IPS-15b (cell line): ENCODE measurements around the gene EPHA4.

Experiments used
- H3K27me3 ChIP-seq: one replicate; pipeline ENCODE4 v1.6.1; 2013; ENCODE audit warnings: low read length; ENCODE audit not compliant: control insufficient read depth, insufficient read depth
- H3K36me3 ChIP-seq: one replicate; pipeline ENCODE4 v1.6.1; 2013; ENCODE audit warnings: low read length; ENCODE audit not compliant: control insufficient read depth, insufficient read depth
- H3K4me1 ChIP-seq: one replicate; pipeline ENCODE4 v1.6.1; 2013; ENCODE audit warnings: mild to moderate bottlenecking, low read length; ENCODE audit not compliant: control insufficient read depth, insufficient read depth
- H3K4me3 ChIP-seq: one replicate; pipeline ENCODE4 v1.5.1; 2013; ENCODE audit warnings: low read depth, low read length
- H3K9ac ChIP-seq: one replicate; pipeline ENCODE4 v1.6.1; 2013; ENCODE audit warnings: low read depth, mild to moderate bottlenecking, low read length
- H3K9me3 ChIP-seq: one replicate; pipeline ENCODE4 v1.6.1; 2013; ENCODE audit warnings: mild to moderate bottlenecking, low read length; ENCODE audit not compliant: control insufficient read depth, insufficient read depth

EPHA4 gene

DNA sequence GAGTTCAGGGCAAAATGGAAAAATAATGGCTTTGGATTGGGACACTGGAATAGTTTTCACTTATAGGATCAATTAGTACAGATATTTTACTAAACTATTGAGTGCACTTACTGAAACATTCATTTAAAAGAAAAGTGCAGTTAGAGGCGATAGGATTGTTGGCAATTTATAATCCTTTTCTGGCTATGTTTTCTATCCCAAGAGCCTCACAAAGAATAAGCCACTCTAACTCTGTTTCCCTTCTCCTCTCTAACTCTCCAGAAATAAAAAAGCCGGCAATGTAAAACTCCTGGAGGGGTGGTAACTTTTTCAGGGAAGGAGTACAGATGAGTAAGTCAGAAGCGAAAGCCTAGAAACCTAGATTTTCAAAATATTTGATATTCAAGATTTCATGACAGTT is 91.3 kb downstream of the EPHA4 start:
- Histone ChIP-seq H3K36me3 (no peaks in the 10 kb centered on the region), H3K4me3 (no peak overlapping the region), H3K27me3 (no peaks in the 10 kb centered on the region), H3K9ac (no peak overlapping the region), H3K4me1 (peaks cover 5% of the 10 kb centered on the region), H3K9me3 (no peaks in the 10 kb centered on the region)

DNA sequence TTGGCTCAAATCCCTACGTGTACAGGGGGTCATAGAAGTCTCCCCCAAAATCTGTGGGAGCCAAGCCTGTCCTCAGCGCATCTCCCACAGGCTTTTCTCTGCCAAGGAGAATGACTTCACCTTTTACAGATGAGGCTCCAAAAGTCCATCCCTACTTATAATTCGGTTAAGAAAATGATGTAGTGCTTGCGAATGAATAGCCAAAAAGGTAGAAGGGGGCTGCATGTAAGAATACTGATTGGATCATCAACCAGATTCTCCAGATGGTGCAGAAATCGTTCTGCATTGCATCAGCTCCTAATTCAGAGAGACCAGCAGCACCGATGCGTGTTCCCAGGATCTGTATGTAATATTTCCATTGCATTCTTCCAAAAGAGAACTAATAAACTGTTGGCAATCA is 91.9 kb downstream of the EPHA4 start:
- Histone ChIP-seq H3K4me3 (no peak overlapping the region), H3K9ac (no peak overlapping the region), H3K27me3 (no peaks in the 10 kb centered on the region), H3K9me3 (no peaks in the 10 kb centered on the region), H3K36me3 (no peaks in the 10 kb centered on the region), H3K4me1 (peaks cover 5% of the 10 kb centered on the region)

- Histone ChIP-seq H3K4me1 (peaks cover 5% of the 10 kb centered on the region), H3K9me3 (no peaks in the 10 kb centered on the region), H3K36me3 (no peaks in the 10 kb centered on the region), H3K27me3 (no peaks in the 10 kb centered on the region), H3K9ac (no peak overlapping the region), H3K4me3 (no peak overlapping the region)
These were observed 93.6 kb downstream of the EPHA4 start for GRCh38 chr2:221478485-221478863.

DNA sequence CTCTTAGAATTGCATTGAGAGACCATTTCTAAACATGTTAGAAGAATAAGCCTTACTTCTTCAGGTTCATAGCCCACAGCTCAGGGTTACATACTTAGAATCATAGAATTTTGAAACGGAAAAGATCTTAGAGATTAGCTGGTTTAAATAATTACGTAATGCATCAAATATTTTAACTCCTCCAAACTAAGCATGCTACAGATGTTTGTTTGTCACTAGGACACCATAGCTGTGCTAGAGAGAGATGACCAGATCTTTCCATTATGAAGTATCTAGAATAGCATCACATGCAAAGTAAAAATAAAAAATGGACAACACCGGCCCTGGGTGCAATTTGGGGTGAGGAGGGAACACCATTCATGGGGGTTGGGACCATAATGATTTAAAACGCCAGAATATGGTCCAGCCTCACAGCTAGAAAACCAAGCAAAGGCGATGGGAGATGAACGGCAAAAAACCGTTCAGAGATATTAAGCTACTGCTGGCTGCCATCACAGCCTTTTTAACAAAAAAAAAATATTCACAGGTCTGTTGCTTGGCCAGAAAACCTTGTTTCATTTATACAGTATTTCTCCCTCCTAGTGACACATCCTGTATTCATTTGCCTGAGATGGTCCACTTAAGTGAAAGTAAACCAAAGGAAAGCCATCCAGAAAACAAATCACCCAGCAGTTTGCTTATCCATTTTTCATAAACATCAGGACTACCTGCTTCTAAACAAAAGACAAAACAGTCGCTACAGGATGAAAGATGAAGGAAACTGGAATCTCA is 94.2 kb downstream of the EPHA4 start:
- H3K9me3 ChIP-seq = no peaks in the 10 kb centered on the region
- H3K27me3 ChIP-seq = no peaks in the 10 kb centered on the region
- H3K4me3 ChIP-seq = no peak overlapping the region
- peaks cover 5% of the 10 kb centered on the region for H3K4me1 ChIP-seq
- no peak overlapping the region for H3K9ac ChIP-seq
- no peaks in the 10 kb centered on the region for H3K36me3 ChIP-seq

DNA sequence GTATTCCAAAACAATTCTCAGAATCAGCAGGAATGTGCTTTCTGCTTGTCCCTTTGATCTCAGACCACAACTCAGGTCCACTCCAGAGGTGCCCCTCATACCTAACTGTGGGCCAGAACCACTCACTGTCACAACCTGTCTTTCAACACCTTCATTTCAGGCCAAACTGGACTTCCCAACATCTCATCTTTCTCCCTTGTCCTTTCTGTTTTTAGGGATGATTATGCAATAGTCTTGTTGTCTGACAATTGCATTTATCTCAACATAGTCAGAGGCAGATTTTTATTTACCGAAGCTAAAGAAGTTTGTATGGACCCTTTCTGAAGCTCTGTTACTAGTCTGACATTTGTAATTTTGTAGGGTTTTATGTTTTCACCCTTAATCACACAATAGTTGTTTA is 95.9 kb downstream of the EPHA4 start:
- no peaks in the 10 kb centered on the region for H3K36me3 ChIP-seq
- no peak overlapping the region for H3K9ac ChIP-seq
- H3K4me3 ChIP-seq = no peak overlapping the region
- no peaks in the 10 kb centered on the region for H3K9me3 ChIP-seq
- peaks cover 5% of the 10 kb centered on the region for H3K4me1 ChIP-seq
- H3K27me3 ChIP-seq = no peaks in the 10 kb centered on the region

DNA sequence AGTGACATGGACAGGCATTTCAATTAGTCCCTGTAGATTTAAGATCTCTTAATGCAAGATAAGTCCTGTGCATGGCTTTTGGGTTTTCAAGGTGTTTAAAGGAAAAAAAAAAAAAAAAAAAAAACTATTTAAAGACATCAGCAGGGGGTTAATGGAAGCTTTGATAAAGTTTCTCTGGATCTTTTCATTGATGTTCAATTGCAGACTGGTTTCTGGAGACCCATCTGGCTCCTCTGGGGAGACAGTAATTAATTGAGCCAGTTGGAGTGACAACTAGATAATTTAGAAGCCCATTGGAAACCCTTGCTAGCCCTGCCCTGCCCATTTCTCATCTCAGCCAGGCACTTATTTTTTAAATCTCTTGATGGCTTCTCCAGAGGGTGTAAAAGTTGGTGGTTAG is 98.7 kb downstream of the EPHA4 start:
- H3K27me3 ChIP-seq = peaks cover 21% of the 10 kb centered on the region
- no peak overlapping the region for H3K4me3 ChIP-seq
- no peak overlapping the region for H3K9ac ChIP-seq
- H3K9me3 ChIP-seq = no peaks in the 10 kb centered on the region
- no peaks in the 10 kb centered on the region for H3K36me3 ChIP-seq
- peaks cover 5% of the 10 kb centered on the region for H3K4me1 ChIP-seq

DNA sequence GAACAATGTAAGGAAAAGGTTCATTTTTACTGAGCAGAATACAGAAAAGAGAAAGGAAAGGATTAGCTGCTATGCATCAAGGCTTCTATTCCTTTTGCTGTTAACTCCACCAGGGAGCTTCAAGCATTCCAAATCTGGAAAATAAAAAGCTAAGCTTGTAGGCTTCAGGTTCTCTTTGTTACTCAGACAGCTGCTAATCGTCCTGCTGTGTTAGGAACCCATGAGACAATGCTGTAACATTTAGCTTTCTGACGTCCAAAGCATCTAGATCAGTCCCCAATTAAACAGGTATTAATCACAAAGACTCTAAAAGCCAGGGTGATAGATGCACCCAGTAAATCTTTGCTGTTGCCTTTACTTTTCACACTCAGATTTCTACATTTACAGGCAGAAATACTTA is 103.8 kb downstream of the EPHA4 start:
- Histone ChIP-seq H3K27me3 (peaks cover 33% of the 10 kb centered on the region), H3K36me3 (no peaks in the 10 kb centered on the region), H3K4me3 (no peak overlapping the region), H3K4me1 (peaks cover 13% of the 10 kb centered on the region), H3K9me3 (no peaks in the 10 kb centered on the region), H3K9ac (no peak overlapping the region)

DNA sequence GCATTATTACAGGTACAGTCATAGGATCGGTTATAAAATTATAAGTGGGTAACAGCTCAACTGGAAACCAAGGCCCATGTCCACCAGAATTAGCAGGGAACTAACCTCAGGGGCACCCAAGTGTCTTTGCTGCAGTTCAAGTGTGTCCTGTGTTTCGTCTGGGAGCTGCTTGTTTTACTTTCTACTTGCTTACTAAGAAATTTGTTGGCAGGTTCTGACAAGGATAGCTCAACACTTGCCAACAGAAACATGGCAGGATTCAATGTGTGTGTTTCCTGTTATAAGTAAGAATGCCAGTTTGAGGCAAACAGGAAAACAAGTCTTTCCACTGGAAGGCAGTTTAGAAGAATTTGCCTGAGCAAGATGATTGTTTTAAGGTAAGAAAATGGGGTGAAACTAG is 104.5 kb downstream of the EPHA4 start:
- no peaks in the 10 kb centered on the region for H3K36me3 ChIP-seq
- peaks cover 36% of the 10 kb centered on the region for H3K27me3 ChIP-seq
- no peaks in the 10 kb centered on the region for H3K9me3 ChIP-seq
- peaks cover 14% of the 10 kb centered on the region for H3K4me1 ChIP-seq
- H3K9ac ChIP-seq = no peak overlapping the region
- H3K4me3 ChIP-seq = no peak overlapping the region

- no peak overlapping the region for H3K4me3 ChIP-seq
- peaks cover 36% of the 10 kb centered on the region for H3K27me3 ChIP-seq
- no peaks in the 10 kb centered on the region for H3K9me3 ChIP-seq
- H3K4me1 ChIP-seq = peaks cover 14% of the 10 kb centered on the region
- no peaks in the 10 kb centered on the region for H3K36me3 ChIP-seq
- no peak overlapping the region for H3K9ac ChIP-seq
These were observed 105.4 kb downstream of the EPHA4 start for GRCh38 chr2:221466744-221467143.

- H3K4me3 ChIP-seq = no peak overlapping the region
- H3K9ac ChIP-seq = no peak overlapping the region
- H3K4me1 ChIP-seq = peaks cover 14% of the 10 kb centered on the region
- peaks cover 36% of the 10 kb centered on the region for H3K27me3 ChIP-seq
- H3K36me3 ChIP-seq = no peaks in the 10 kb centered on the region
- H3K9me3 ChIP-seq = no peaks in the 10 kb centered on the region
These were observed 106.3 kb downstream of the EPHA4 start for GRCh38 chr2:221465776-221466175.

- H3K9ac ChIP-seq = no peak overlapping the region
- peaks cover 30% of the 10 kb centered on the region for H3K27me3 ChIP-seq
These were observed 107.1 kb downstream of the EPHA4 start for GRCh38 chr2:221464971-221465370.

DNA sequence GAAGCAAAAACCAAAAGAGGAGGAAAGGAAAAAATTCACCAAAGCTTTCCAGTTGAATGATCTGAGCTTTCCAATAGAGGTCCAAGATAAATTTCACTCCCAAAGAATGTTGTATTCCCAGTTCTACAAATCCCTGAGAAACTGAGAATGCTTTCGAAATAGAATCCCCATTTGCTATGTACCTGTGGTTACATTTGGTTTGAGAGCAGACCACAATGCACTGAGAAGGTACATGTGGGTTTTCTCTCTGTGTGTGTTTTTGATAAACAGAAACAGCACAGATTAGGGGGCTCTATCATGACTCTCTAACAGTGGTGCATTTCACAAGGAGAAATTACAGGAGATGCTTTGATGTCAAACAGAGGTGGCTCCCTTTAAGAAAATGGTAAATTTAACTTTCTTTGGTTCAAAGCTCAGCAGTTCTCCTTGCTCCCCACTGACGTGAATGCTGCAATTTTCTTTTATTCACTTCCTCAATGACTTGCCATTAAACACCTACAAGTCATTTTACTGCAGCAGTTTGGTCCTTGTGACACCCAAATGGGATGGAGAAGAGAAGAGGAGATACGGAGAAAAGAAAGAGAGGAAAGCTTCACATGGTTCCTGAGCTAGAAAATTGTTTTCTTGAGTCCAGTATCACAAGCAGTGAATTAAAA is 108.7 kb downstream of the EPHA4 start:
- no peak overlapping the region for H3K9ac ChIP-seq
- no peaks in the 10 kb centered on the region for H3K36me3 ChIP-seq
- no peak overlapping the region for H3K4me3 ChIP-seq
- H3K4me1 ChIP-seq = peaks cover 9% of the 10 kb centered on the region
- H3K9me3 ChIP-seq = no peaks in the 10 kb centered on the region
- H3K27me3 ChIP-seq = peaks cover 15% of the 10 kb centered on the region

More at GRCh38 chr2:221464971-221465370, 107.1 kb downstream of the EPHA4 start:
- Histone ChIP-seq H3K4me3 (no peak overlapping the region), H3K4me1 (peaks cover 14% of the 10 kb centered on the region), H3K9me3 (no peaks in the 10 kb centered on the region), H3K36me3 (no peaks in the 10 kb centered on the region)
